K562 (cell line): ENCODE measurements around the gene BAD. TPM values are rescaled to one million over a fixed set of nuclear protein-coding genes. Genes with fewer than 3 reads are reported as not detected.

Experiments
- HEY1 ChIP-seq: fragments of 250-450 bp; sonication (Bioruptor Pico); IDR thresholded peaks from 2 replicates; pipeline ENCODE4 v1.5.0; 2020; ENCODE audit warnings: mild to moderate bottlenecking, moderate library complexity, borderline replicate concordance
- MGA ChIP-seq: fragments of 450-650 bp; IDR thresholded peaks from 2 replicates; pipeline ENCODE4 v1.6.1; 2016; ENCODE audit warnings: mild to moderate bottlenecking, moderate library complexity
- NFYB ChIP-seq: IDR thresholded peaks from 2 replicates; pipeline ENCODE4 v1.6.1; 2011; ENCODE audit warnings: mild to moderate bottlenecking, moderate library complexity; ENCODE audit not compliant: insufficient read length; ENCODE audit errors: extremely low read depth
- POLR2AphosphoS5 ChIP-seq: IDR thresholded peaks from 2 replicates; pipeline ENCODE4 v1.6.1; 2011; ENCODE audit warnings: mild to moderate bottlenecking, low read depth, low read length, moderate library complexity; ENCODE audit not compliant: control insufficient read depth, insufficient read depth
- TAF7 ChIP-seq: fragments of 450-650 bp; IDR thresholded peaks from 2 replicates; pipeline ENCODE4 v1.6.1; 2016; ENCODE audit warnings: missing genetic modification characterization, missing compliant biosample characterization
- VEZF1 ChIP-seq: fragments of 200-800 bp; sonication (Bioruptor generic); IDR thresholded peaks from 2 replicates; pipeline ENCODE4 v1.6.1; 2017; ENCODE audit warnings: missing genetic modification characterization, missing compliant biosample characterization
- ZNF232 ChIP-seq: sonication (generic); formaldehyde crosslinking; IDR thresholded peaks from 2 replicates; pipeline ENCODE4 v1.8.0; 2022; ENCODE audit warnings: mild to moderate bottlenecking, missing genetic modification reagents
- ZNF449 ChIP-seq: fragments of 250-450 bp; sonication (Bioruptor Pico); IDR thresholded peaks from 2 replicates; pipeline ENCODE4 v1.8.0; 2022; ENCODE audit warnings: moderate library complexity, mild to moderate bottlenecking, inconsistent platforms
- polyA plus RNA-seq, 8 experiments: library from polyadenylated mRNA; depleted of rRNA in 4 of 8; stranded (reverse) in 5 of 8; unstranded in 3 of 8; fragments of >200 nt; fragmentation: Nextera tagmentation in 2 of 8; fragmentation: Illumina TruSeq in 1 of 8; extraction: Ambion mirVana in 2 of 8; extraction: Trizol in 1 of 8; gene quantifications; 2 replicates each; pipeline versions ENCODE4 v1.2.1 to v1.2.3, GENCODE V29; 2011 to 2014; ENCODE audit warnings: inconsistent platforms in 1 of 8, missing spikeins in 1 of 8
- total RNA-seq, 7 experiments: library from RNA; depleted of rRNA in 6 of 7; stranded (reverse); fragments of >200 nt in 6 of 7; fragmentation: Illumina TruSeq in 2 of 7; extraction: Trizol in 2 of 7; gene quantifications; 2 replicates each; pipeline versions ENCODE4 v1.2.1 to v1.2.3, GENCODE V29; 2011 to 2021; ENCODE audit warnings: low replicate concordance in 1 of 7

BAD gene
- total and polyA plus RNA-seq, 9 of the 15 experiments (the other 6 are each of a cell fraction or from before 2014, with no cell fraction given): 0.61 to 45.6 (median 11.8) TPM

- TF ChIP-seq MGA (no peak), TAF7 (tag) (no peak), HEY1 (CRISPR knock-in tag) (no peak), POLR2AphosphoS5 (no peak; the same call in 1 of the 2 replicates), NFYB (no peak), ZNF232 (CRISPR knock-in tag) (peak; percentile 70; the same call in 1 of the 2 replicates), VEZF1 (CRISPR knock-in tag) (peak; percentile 90), ZNF449 (CRISPR knock-in tag) (no peak)
These were observed 21.5 kb upstream of the BAD start (continued) for GRCh38 chr11:64305691-64306562.
